ENCODE data around the gene TIE1. TPM values are rescaled to one million over a fixed set of nuclear protein-coding genes. Genes with fewer than 3 reads are reported as not detected.

TIE1 gene
- total RNA-seq, 1 experiment from 2014 or later: not detected

GRCh38 chr1:43271186-43272118, 29.3 kb upstream of the TIE1 start:
- no peak for TF ChIP-seq CTCF (IDR thresholded peaks at IDR 0.05; ENCODE audit: insufficient read depth in 1 of 2, low read depth in 1 of 2, low read length in 1 of 2, severe bottlenecking in 1 of 2, unreplicated experiment in 1 of 2)
- H3K27me3 Mint-ChIP-seq (ENCODE audit: insufficient read depth, unreplicated experiment): no peaks in the 10 kb centered on the region

GRCh38 chr1:43272161-43272560, 28.6 kb upstream of the TIE1 start:
- H3K27ac Mint-ChIP-seq (ENCODE audit: unreplicated experiment): no peak overlapping the region
- peaks cover 32% of the 10 kb centered on the region for H3K36me3 Mint-ChIP-seq (ENCODE audit: insufficient read depth, unreplicated experiment)
- H3K4me3 Mint-ChIP-seq (ENCODE audit: unreplicated experiment): no peak overlapping the region
- ChIA-PET POLR2A (no interaction called here), CTCF (no interaction called here)
- H3K4me1 Mint-ChIP-seq (ENCODE audit: low read depth, unreplicated experiment): peaks cover 26% of the 10 kb centered on the region
- no peaks in the 10 kb centered on the region for H3K9me3 Mint-ChIP-seq (ENCODE audit: unreplicated experiment)
- Histone ChIP-seq H3K4me1 (peaks cover 26% of the 10 kb centered on the region), H3K9me3 (no peaks in the 10 kb centered on the region), H3K4me3 (ENCODE audit: low read depth, low read length) (no peak overlapping the region), H3K36me3 (ENCODE audit: control insufficient read depth, insufficient read depth, low read length) (peaks cover 5% of the 10 kb centered on the region), H3K27me3 (replicated peaks; ENCODE audit: control insufficient read depth, insufficient read depth, low read length) (no peaks in the 10 kb centered on the region)
- H3K27me3 Mint-ChIP-seq (ENCODE audit: insufficient read depth, unreplicated experiment): no peaks in the 10 kb centered on the region
- BruUV-seq (replicated peaks): no TSS peak
- DNase-seq: no peak
- intact Hi-C loops (cut with micrococcal nuclease; ENCODE audit: unreplicated experiment): no loop called here
- TF ChIP-seq CTCF (IDR thresholded peaks at IDR 0.05; ENCODE audit: insufficient read depth in 1 of 2, low read depth in 1 of 2, low read length in 1 of 2, severe bottlenecking in 1 of 2, unreplicated experiment in 1 of 2): no peak

More at GRCh38 chr1:43271186-43272118, 29.3 kb upstream of the TIE1 start:
- H3K9me3 Mint-ChIP-seq (ENCODE audit: unreplicated experiment): no peaks in the 10 kb centered on the region
- Histone ChIP-seq H3K4me1 (peaks cover 19% of the 10 kb centered on the region), H3K9me3 (no peaks in the 10 kb centered on the region), H3K4me3 (ENCODE audit: low read depth, low read length) (peak overlapping the region; percentile 45), H3K27me3 (replicated peaks; ENCODE audit: control insufficient read depth, insufficient read depth, low read length) (no peaks in the 10 kb centered on the region), H3K36me3 (ENCODE audit: control insufficient read depth, insufficient read depth, low read length) (peaks cover 4% of the 10 kb centered on the region; the same call in 1 of the 2 replicates)
- TSS peak; percentile 76 for BruUV-seq (replicated peaks)
- POLR2A ChIA-PET: interaction anchor here (0.5 to 1.4 kb wide), 5 partner anchors 14 to 282 kb away, joined by 3 to 13 read pairs (median 7); partner anchors contain the start of genes C1orf210, CDC20 and ELOVL1
- H3K36me3 Mint-ChIP-seq (ENCODE audit: insufficient read depth, unreplicated experiment): peaks cover 32% of the 10 kb centered on the region
- H3K4me1 Mint-ChIP-seq (ENCODE audit: low read depth, unreplicated experiment): peaks cover 19% of the 10 kb centered on the region
- intact Hi-C loops (cut with micrococcal nuclease; ENCODE audit: unreplicated experiment): loop anchor here (2.0 kb wide), 1 partner anchor 77 kb away; no protein-coding TSS in a partner anchor
- peak overlapping the region; percentile 87 for H3K4me3 Mint-ChIP-seq (ENCODE audit: unreplicated experiment)
- no peak for DNase-seq
- peak overlapping the region; percentile 99 for H3K27ac Mint-ChIP-seq (ENCODE audit: unreplicated experiment)
- CTCF ChIA-PET: interaction anchor here (1.4 kb wide), 1 partner anchor 14 kb away, joined by 6 read pairs; the partner anchor contains the start of gene C1orf210

GRCh38 chr1:43272576-43273571, 27.9 kb upstream of the TIE1 start:
- Mint-ChIP-seq H3K9me3 (ENCODE audit: unreplicated experiment) (no peaks in the 10 kb centered on the region), H3K4me1 (ENCODE audit: low read depth, unreplicated experiment) (peaks cover 28% of the 10 kb centered on the region), H3K36me3 (ENCODE audit: insufficient read depth, unreplicated experiment) (peaks cover 32% of the 10 kb centered on the region), H3K27ac (ENCODE audit: unreplicated experiment) (no peak overlapping the region), H3K27me3 (ENCODE audit: insufficient read depth, unreplicated experiment) (no peaks in the 10 kb centered on the region), H3K4me3 (ENCODE audit: unreplicated experiment) (no peak overlapping the region)
- BruUV-seq (replicated peaks): no TSS peak
- DNase-seq: no peak
- ChIA-PET CTCF (no interaction called here), POLR2A (no interaction called here)
- H3K9me3 ChIP-seq: no peaks in the 10 kb centered on the region
- no peaks in the 10 kb centered on the region for H3K27me3 ChIP-seq (replicated peaks; ENCODE audit: control insufficient read depth, insufficient read depth, low read length)
- no peak for TF ChIP-seq CTCF (IDR thresholded peaks at IDR 0.05; ENCODE audit: insufficient read depth in 1 of 2, low read depth in 1 of 2, low read length in 1 of 2, severe bottlenecking in 1 of 2, unreplicated experiment in 1 of 2)
- peaks cover 32% of the 10 kb centered on the region for H3K4me1 ChIP-seq
- intact Hi-C loops (cut with micrococcal nuclease; ENCODE audit: unreplicated experiment): no loop called here
- peaks cover 5% of the 10 kb centered on the region for H3K36me3 ChIP-seq (ENCODE audit: control insufficient read depth, insufficient read depth, low read length)
- no peak overlapping the region for H3K4me3 ChIP-seq (ENCODE audit: low read depth, low read length)
